Mesendoderm (in vitro differentiated cells): ENCODE results near the gene KRTAP22-1.

ENCODE experiments used
- DNase-seq: peaks from one replicate; pipeline ENCODE4 v3.0.0; 2013
- H2AK5ac ChIP-seq: 2 replicates; pipeline ENCODE4 v1.6.1; 2013; ENCODE audit warnings: low read length, inconsistent platforms
- H2BK120ac ChIP-seq: 2 replicates; pipeline ENCODE4 v1.6.1; 2013; ENCODE audit warnings: low read depth, mild to moderate bottlenecking, low read length, moderate library complexity, mixed read lengths
- H2BK15ac ChIP-seq: replicated peaks from 2 replicates; pipeline ENCODE4 v1.6.1; 2013; ENCODE audit warnings: low read depth, mild to moderate bottlenecking, moderate library complexity
- H2BK5ac ChIP-seq: 2 replicates; pipeline ENCODE4 v1.6.1; 2013; ENCODE audit warnings: low read length, inconsistent platforms
- H3K18ac ChIP-seq: 2 replicates; pipeline ENCODE4 v1.6.1; 2013; ENCODE audit warnings: mild to moderate bottlenecking, low read length, mixed read lengths
- H3K23ac ChIP-seq: one replicate; pipeline ENCODE4 v1.6.1; 2013; ENCODE audit warnings: low read length
- H3K27ac ChIP-seq: 2 replicates; pipeline ENCODE4 v1.5.1; 2013; ENCODE audit warnings: low read depth, mild to moderate bottlenecking, inconsistent platforms, low read length, moderate library complexity
- H3K27me3 ChIP-seq: 2 replicates; pipeline ENCODE4 v1.6.1; 2013; ENCODE audit warnings: low read length, control low read depth, mild to moderate bottlenecking, inconsistent platforms; ENCODE audit not compliant: insufficient read depth, poor library complexity
- H3K36me3 ChIP-seq: 2 replicates; pipeline ENCODE4 v1.6.1; 2013; ENCODE audit warnings: low read length, inconsistent platforms; ENCODE audit not compliant: control insufficient read depth, insufficient read depth
- H3K4ac ChIP-seq: one replicate; pipeline ENCODE4 v1.6.1; 2013; ENCODE audit warnings: low read depth, mild to moderate bottlenecking, low read length, moderate library complexity
- H3K4me1 ChIP-seq: 2 replicates; pipeline ENCODE4 v1.6.1; 2013; ENCODE audit warnings: low read depth, low read length, inconsistent platforms; ENCODE audit not compliant: control insufficient read depth
- H3K4me2 ChIP-seq: 2 replicates; pipeline ENCODE4 v1.6.1; 2013; ENCODE audit warnings: low read length
- H3K4me3 ChIP-seq: 2 replicates; pipeline ENCODE4 v1.5.1; 2013; ENCODE audit warnings: mild to moderate bottlenecking, low read length
- H3K56ac ChIP-seq: one replicate; pipeline ENCODE4 v1.6.1; 2013; ENCODE audit warnings: low read length
- H3K79me1 ChIP-seq: 2 replicates; pipeline ENCODE4 v1.6.1; 2013; ENCODE audit warnings: low read length, inconsistent platforms
- H3K79me2 ChIP-seq: 2 replicates; pipeline ENCODE4 v1.6.1; 2013; ENCODE audit warnings: mild to moderate bottlenecking, low read length; ENCODE audit not compliant: control insufficient read depth, insufficient read depth
- H3K9ac ChIP-seq: 2 replicates; pipeline ENCODE4 v1.6.1; 2013; ENCODE audit warnings: low read length, inconsistent platforms
- H4K5ac ChIP-seq: one replicate; pipeline ENCODE4 v1.6.1; 2013; ENCODE audit warnings: low read length
- H4K8ac ChIP-seq: one replicate; pipeline ENCODE4 v1.6.1; 2013; ENCODE audit warnings: low read depth, mild to moderate bottlenecking, control low read depth, low read length, moderate library complexity
- WGBS: extraction: QIAGEN DNeasy Blood & Tissue Kit; methylation state at CpG from one replicate; pipeline ENCODE4 v1.1.7; 2013; ENCODE audit warnings: low lambda C conversion rate, missing lambda C conversion rate; ENCODE audit not compliant: insufficient coverage; ENCODE audit errors: extremely low coverage; 5-methylcytosine and 5-hydroxymethylcytosine counted together

KRTAP22-1 gene

GRCh38 chr21:30590297-30590696 lies 10.6 kb upstream of the KRTAP22-1 start, which contains the start of gene KRTAP22-2:
Gene KRTAP22-2 (minus strand): TSS chr21:30590397.
- no peaks in the 10 kb centered on the region for H3K79me2 ChIP-seq
- no peak within 1 kb of the TSS for H3K18ac ChIP-seq
- no peak within 1 kb of the TSS for H3K4ac ChIP-seq
- H3K9ac ChIP-seq = no peak within 1 kb of the TSS
- DNase-seq = no peak
- H3K23ac ChIP-seq = no peak within 1 kb of the TSS
- no peak within 1 kb of the TSS for H3K4me2 ChIP-seq
- H4K8ac ChIP-seq = no peak within 1 kb of the TSS
- H3K27me3 ChIP-seq = no peaks in the 10 kb centered on the region
- no peak within 1 kb of the TSS for H2BK120ac ChIP-seq
- no peak within 1 kb of the TSS for H2BK15ac ChIP-seq
- H4K5ac ChIP-seq = no peak within 1 kb of the TSS
- no peak within 1 kb of the TSS for H3K27ac ChIP-seq
- H3K79me1 ChIP-seq = no peaks in the 10 kb centered on the region
- H3K4me3 ChIP-seq = no peak within 1 kb of the TSS
- H2AK5ac ChIP-seq = no peak within 1 kb of the TSS
- H2BK5ac ChIP-seq = no peak within 1 kb of the TSS
- no peak within 1 kb of the TSS for H3K56ac ChIP-seq
- H3K36me3 ChIP-seq = no peaks in the 10 kb centered on the region
- H3K4me1 ChIP-seq = no peaks in the 10 kb centered on the region

GRCh38 chr21:30592140-30592539 lies 8.7 kb upstream of the KRTAP22-1 start, which contains the start of gene KRTAP6-3:
Gene KRTAP6-3 (plus strand): TSS chr21:30592440. CDS start chr21:30592446, 6 bp downstream.
- no peak within 1 kb of the TSS for H3K4me3 ChIP-seq
- H3K4ac ChIP-seq = no peak within 1 kb of the TSS
- no peak within 1 kb of the TSS for H2BK15ac ChIP-seq
- H3K36me3 ChIP-seq = no peaks in the 10 kb centered on the region
- WGBS = no CpG with 5 or more reads among the region's 4 CpGs
- no peak within 1 kb of the TSS for H2BK120ac ChIP-seq
- no peak within 1 kb of the TSS for H3K9ac ChIP-seq
- H3K23ac ChIP-seq = no peak within 1 kb of the TSS
- H3K4me1 ChIP-seq = no peaks in the 10 kb centered on the region
- no peak within 1 kb of the TSS for H3K18ac ChIP-seq
- H3K79me2 ChIP-seq = no peaks in the 10 kb centered on the region
- no peak within 1 kb of the TSS for H4K5ac ChIP-seq
- DNase-seq = no peak
- H2BK5ac ChIP-seq = no peak within 1 kb of the TSS
- no peak within 1 kb of the TSS for H2AK5ac ChIP-seq
- H4K8ac ChIP-seq = no peak within 1 kb of the TSS
- H3K27me3 ChIP-seq = no peaks in the 10 kb centered on the region
- no peaks in the 10 kb centered on the region for H3K79me1 ChIP-seq
- no peak within 1 kb of the TSS for H3K4me2 ChIP-seq
- H3K56ac ChIP-seq = no peak within 1 kb of the TSS
- no peak within 1 kb of the TSS for H3K27ac ChIP-seq

GRCh38 chr21:30598802-30599201 lies 2.1 kb upstream of the KRTAP22-1 start, which contains the start of gene KRTAP6-2:
Gene KRTAP6-2 (minus strand): TSS chr21:30598902. CDS start chr21:30598874, 28 bp downstream.
- Histone ChIP-seq H3K4ac (no peak within 1 kb of the TSS), H2BK120ac (no peak within 1 kb of the TSS), H3K27ac (no peak within 1 kb of the TSS), H4K8ac (no peak within 1 kb of the TSS), H3K56ac (no peak within 1 kb of the TSS), H3K4me3 (no peak within 1 kb of the TSS), H3K79me2 (no peaks in the 10 kb centered on the region), H2BK15ac (no peak within 1 kb of the TSS), H3K4me1 (no peaks in the 10 kb centered on the region), H3K79me1 (no peaks in the 10 kb centered on the region), H3K9ac (no peak within 1 kb of the TSS), H4K5ac (no peak within 1 kb of the TSS), H3K23ac (no peak within 1 kb of the TSS), H3K4me2 (no peak within 1 kb of the TSS), H2AK5ac (no peak within 1 kb of the TSS), H2BK5ac (no peak within 1 kb of the TSS), H3K36me3 (no peaks in the 10 kb centered on the region), H3K27me3 (no peaks in the 10 kb centered on the region), H3K18ac (no peak within 1 kb of the TSS)
- no peak for DNase-seq
- WGBS = no CpG with 5 or more reads among the region's 6 CpGs

- Histone ChIP-seq H3K79me1 (no peaks in the 10 kb centered on the region), H3K23ac (no peak overlapping the region), H2BK5ac (no peak overlapping the region), H3K27ac (no peak overlapping the region), H3K79me2 (no peaks in the 10 kb centered on the region), H2BK120ac (no peak overlapping the region), H3K56ac (no peak overlapping the region), H3K9ac (no peak overlapping the region), H4K5ac (no peak overlapping the region), H3K4me3 (no peak overlapping the region), H3K4me2 (no peak overlapping the region), H3K27me3 (no peaks in the 10 kb centered on the region), H3K4me1 (no peaks in the 10 kb centered on the region), H2BK15ac (no peak overlapping the region), H2AK5ac (no peak overlapping the region), H3K18ac (no peak overlapping the region), H4K8ac (no peak overlapping the region), H3K4ac (no peak overlapping the region), H3K36me3 (no peaks in the 10 kb centered on the region)
- WGBS = no CpG with 5 or more reads among the region's 2 CpGs
- DNase-seq = peak; percentile 60
These were observed 5.1 kb downstream of the KRTAP22-1 start for GRCh38 chr21:30605968-30606367.

GRCh38 chr21:30612132-30612531 lies 11.2 kb downstream of the KRTAP22-1 start:
- Histone ChIP-seq H4K8ac (no peak overlapping the region), H3K4me3 (no peak overlapping the region), H3K36me3 (no peaks in the 10 kb centered on the region), H2BK15ac (no peak overlapping the region), H3K27ac (no peak overlapping the region), H3K27me3 (no peaks in the 10 kb centered on the region), H3K79me1 (no peaks in the 10 kb centered on the region), H3K9ac (no peak overlapping the region), H2BK120ac (no peak overlapping the region), H3K4ac (no peak overlapping the region), H2AK5ac (no peak overlapping the region), H3K23ac (no peak overlapping the region), H3K4me1 (no peaks in the 10 kb centered on the region), H3K79me2 (no peaks in the 10 kb centered on the region), H3K4me2 (no peak overlapping the region), H3K56ac (no peak overlapping the region), H3K18ac (no peak overlapping the region), H2BK5ac (no peak overlapping the region), H4K5ac (no peak overlapping the region)
- no CpG with 5 or more reads among the region's 2 CpGs for WGBS
- DNase-seq = no peak

- no peaks in the 10 kb centered on the region for H3K36me3 ChIP-seq
- no peak within 1 kb of the TSS for H2BK120ac ChIP-seq
- no peak within 1 kb of the TSS for H3K4me2 ChIP-seq
- no peak within 1 kb of the TSS for H2AK5ac ChIP-seq
- H3K27me3 ChIP-seq = no peaks in the 10 kb centered on the region
- WGBS = no CpG with 5 or more reads among the region's 2 CpGs
- H3K9ac ChIP-seq = no peak within 1 kb of the TSS
- no peaks in the 10 kb centered on the region for H3K4me1 ChIP-seq
- H2BK5ac ChIP-seq = no peak within 1 kb of the TSS
- no peak within 1 kb of the TSS for H2BK15ac ChIP-seq
- DNase-seq = no peak
- H3K23ac ChIP-seq = no peak within 1 kb of the TSS
- no peak within 1 kb of the TSS for H3K4ac ChIP-seq
- H3K79me1 ChIP-seq = no peaks in the 10 kb centered on the region
- no peak within 1 kb of the TSS for H3K18ac ChIP-seq
- H3K27ac ChIP-seq = no peak within 1 kb of the TSS
- H4K5ac ChIP-seq = no peak within 1 kb of the TSS
- no peak within 1 kb of the TSS for H3K4me3 ChIP-seq
- no peak within 1 kb of the TSS for H3K56ac ChIP-seq
- H4K8ac ChIP-seq = no peak within 1 kb of the TSS
- no peaks in the 10 kb centered on the region for H3K79me2 ChIP-seq
These were observed 12.9 kb downstream of the KRTAP22-1 start, which contains the start of gene KRTAP6-1 for GRCh38 chr21:30613836-30614235. Gene KRTAP6-1 (minus strand): TSS chr21:30613930. CDS start chr21:30613904, 26 bp downstream.
